ENCODE data around the gene FBN1. TPM values are rescaled to one million over a fixed set of nuclear protein-coding genes. Genes with fewer than 3 reads are reported as not detected.

FBN1 gene
- total and polyA plus RNA-seq, 4 experiments from 2014 or later: 0.20 to 0.22 TPM; not detected in 2

GRCh38 chr15:48560321-48561051, 85.0 kb downstream of the FBN1 start:
- DNase-seq: no peak
- no peak overlapping the region for H3K4me3 Mint-ChIP-seq
- H3K4me1 ChIP-seq (ENCODE audit: insufficient read depth, low read length): no peaks in the 10 kb centered on the region
- H3K9me3 ChIP-seq (ENCODE audit: control insufficient read depth in 1 of 2, low read length in 2 of 2): no peaks in the 10 kb centered on the region
- no peaks in the 10 kb centered on the region for H3K27me3 Mint-ChIP-seq
- no peaks in the 10 kb centered on the region for H3K27me3 ChIP-seq (ENCODE audit: insufficient read depth, low read length)
- H3K9me3 Mint-ChIP-seq: peaks cover 0 to 2% (median 0%) of the 10 kb centered on the region in 8 donors
- H3K4me1 Mint-ChIP-seq: no peaks in the 10 kb centered on the region
- no peak overlapping the region for H3K4me3 ChIP-seq (ENCODE audit: low read length in 2 of 2)
- POLR2A ChIA-PET (ENCODE audit: partially characterized antibody): no interaction called here
- no peaks in the 10 kb centered on the region for H3K36me3 ChIP-seq (ENCODE audit: insufficient read depth, low read length)
- CTCF ChIA-PET (ENCODE audit: partially characterized antibody): no interaction called here
- intact Hi-C loops (cut with micrococcal nuclease): no loop called here
- no peaks in the 10 kb centered on the region for H3K36me3 Mint-ChIP-seq
- no peak overlapping the region for H3K27ac Mint-ChIP-seq
- no peak overlapping the region for H3K27ac ChIP-seq (ENCODE audit: low read depth, low read length)

DNA sequence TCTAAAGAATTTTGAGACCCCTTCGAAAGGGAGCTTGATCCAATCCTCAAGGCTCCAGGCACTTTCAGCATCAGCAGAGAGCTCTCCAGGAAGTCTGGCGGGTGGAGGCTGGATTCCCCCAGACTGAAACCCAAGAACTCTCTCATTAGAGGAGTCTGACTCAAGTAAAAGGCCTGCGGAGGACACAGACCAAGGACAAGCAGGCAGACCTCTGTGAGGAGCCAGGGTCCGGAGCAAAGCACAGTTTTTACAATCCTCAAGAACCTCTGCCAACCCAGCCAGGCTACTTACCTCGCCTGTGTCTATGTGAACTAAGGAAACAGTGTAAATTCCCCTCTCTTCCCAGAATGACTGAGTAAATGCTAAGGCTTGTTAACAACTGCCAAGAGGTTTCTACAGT, 86.2 kb downstream of the FBN1 start:
- Mint-ChIP-seq H3K9me3 (peaks cover 0 to 2% (median 0%) of the 10 kb centered on the region in 8 donors), H3K36me3 (no peaks in the 10 kb centered on the region), H3K27me3 (peaks cover 0 to 2% of the 10 kb centered on the region in 2 donors), H3K4me3 (no peak overlapping the region), H3K27ac (no peak overlapping the region), H3K4me1 (no peaks in the 10 kb centered on the region)
- H3K4me3 ChIP-seq (ENCODE audit: low read length in 2 of 2): no peak overlapping the region
- CTCF ChIA-PET (ENCODE audit: partially characterized antibody): no interaction called here
- H3K36me3 ChIP-seq (ENCODE audit: insufficient read depth, low read length): no peaks in the 10 kb centered on the region
- intact Hi-C loops (cut with micrococcal nuclease): no loop called here
- no peaks in the 10 kb centered on the region for H3K4me1 ChIP-seq (ENCODE audit: insufficient read depth, low read length)
- no peaks in the 10 kb centered on the region for H3K27me3 ChIP-seq (ENCODE audit: insufficient read depth, low read length)
- POLR2A ChIA-PET (ENCODE audit: partially characterized antibody): no interaction called here
- DNase-seq: no peak
- H3K27ac ChIP-seq (ENCODE audit: low read depth, low read length): no peak overlapping the region
- H3K9me3 ChIP-seq (ENCODE audit: control insufficient read depth in 1 of 2, low read length in 2 of 2): no peaks in the 10 kb centered on the region

DNA sequence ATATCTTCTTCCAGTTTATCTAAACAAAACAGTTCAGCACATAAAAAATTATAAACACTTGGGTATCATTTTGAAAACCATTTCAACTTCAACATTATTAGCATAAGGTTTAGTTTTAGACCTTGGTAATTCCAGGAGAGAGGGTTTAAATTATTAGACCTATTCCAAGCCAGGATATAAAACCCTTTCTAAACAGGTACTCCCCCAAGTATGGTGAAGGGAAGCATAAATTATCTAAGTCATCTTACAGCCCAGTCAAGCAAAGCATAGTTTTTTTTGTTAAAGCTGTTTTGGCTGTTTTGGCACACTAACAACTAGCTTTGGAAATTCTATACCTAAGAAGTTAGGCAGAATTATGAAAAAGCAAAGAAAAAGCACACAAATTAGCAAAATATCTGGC, 87.3 kb downstream of the FBN1 start:
- H3K4me3 ChIP-seq (ENCODE audit: low read length in 2 of 2): no peak overlapping the region
- H3K27ac Mint-ChIP-seq: no peak overlapping the region
- CTCF ChIA-PET (ENCODE audit: partially characterized antibody): no interaction called here
- no peaks in the 10 kb centered on the region for H3K36me3 ChIP-seq (ENCODE audit: insufficient read depth, low read length)
- no peaks in the 10 kb centered on the region for H3K36me3 Mint-ChIP-seq
- peaks cover 0 to 2% (median 0%) of the 10 kb centered on the region in 8 donors for H3K9me3 Mint-ChIP-seq
- intact Hi-C loops (cut with micrococcal nuclease): no loop called here
- H3K4me3 Mint-ChIP-seq: no peak overlapping the region
- no peaks in the 10 kb centered on the region for H3K9me3 ChIP-seq (ENCODE audit: control insufficient read depth in 1 of 2, low read length in 2 of 2)
- DNase-seq: no peak
- H3K27me3 Mint-ChIP-seq: peaks cover 0 to 2% of the 10 kb centered on the region in 2 donors
- H3K27me3 ChIP-seq (ENCODE audit: insufficient read depth, low read length): no peaks in the 10 kb centered on the region
- no peaks in the 10 kb centered on the region for H3K4me1 Mint-ChIP-seq
- POLR2A ChIA-PET (ENCODE audit: partially characterized antibody): no interaction called here
- no peaks in the 10 kb centered on the region for H3K4me1 ChIP-seq (ENCODE audit: insufficient read depth, low read length)
- H3K27ac ChIP-seq (ENCODE audit: low read depth, low read length): no peak overlapping the region

- Histone ChIP-seq H3K27me3 (ENCODE audit: insufficient read depth, low read length) (no peaks in the 10 kb centered on the region), H3K4me1 (ENCODE audit: insufficient read depth, low read length) (no peaks in the 10 kb centered on the region), H3K4me3 (ENCODE audit: low read length in 2 of 2) (no peak overlapping the region), H3K36me3 (ENCODE audit: insufficient read depth, low read length) (no peaks in the 10 kb centered on the region), H3K27ac (ENCODE audit: low read depth, low read length) (no peak overlapping the region), H3K9me3 (ENCODE audit: control insufficient read depth in 1 of 2, low read length in 2 of 2) (no peaks in the 10 kb centered on the region)
- peaks cover 0 to 2% of the 10 kb centered on the region in 2 donors for H3K27me3 Mint-ChIP-seq
- no peaks in the 10 kb centered on the region for H3K4me1 Mint-ChIP-seq
- no peak overlapping the region for H3K4me3 Mint-ChIP-seq
- no peaks in the 10 kb centered on the region for H3K36me3 Mint-ChIP-seq
- peaks cover 0 to 2% (median 0%) of the 10 kb centered on the region in 8 donors for H3K9me3 Mint-ChIP-seq
- ChIA-PET CTCF (ENCODE audit: partially characterized antibody) (no interaction called here), POLR2A (ENCODE audit: partially characterized antibody) (no interaction called here)
- intact Hi-C loops (cut with micrococcal nuclease): no loop called here
- H3K27ac Mint-ChIP-seq: no peak overlapping the region
- no peak for DNase-seq
Observed at GRCh38 chr15:48557335-48557734, 88.2 kb downstream of the FBN1 start.

DNA sequence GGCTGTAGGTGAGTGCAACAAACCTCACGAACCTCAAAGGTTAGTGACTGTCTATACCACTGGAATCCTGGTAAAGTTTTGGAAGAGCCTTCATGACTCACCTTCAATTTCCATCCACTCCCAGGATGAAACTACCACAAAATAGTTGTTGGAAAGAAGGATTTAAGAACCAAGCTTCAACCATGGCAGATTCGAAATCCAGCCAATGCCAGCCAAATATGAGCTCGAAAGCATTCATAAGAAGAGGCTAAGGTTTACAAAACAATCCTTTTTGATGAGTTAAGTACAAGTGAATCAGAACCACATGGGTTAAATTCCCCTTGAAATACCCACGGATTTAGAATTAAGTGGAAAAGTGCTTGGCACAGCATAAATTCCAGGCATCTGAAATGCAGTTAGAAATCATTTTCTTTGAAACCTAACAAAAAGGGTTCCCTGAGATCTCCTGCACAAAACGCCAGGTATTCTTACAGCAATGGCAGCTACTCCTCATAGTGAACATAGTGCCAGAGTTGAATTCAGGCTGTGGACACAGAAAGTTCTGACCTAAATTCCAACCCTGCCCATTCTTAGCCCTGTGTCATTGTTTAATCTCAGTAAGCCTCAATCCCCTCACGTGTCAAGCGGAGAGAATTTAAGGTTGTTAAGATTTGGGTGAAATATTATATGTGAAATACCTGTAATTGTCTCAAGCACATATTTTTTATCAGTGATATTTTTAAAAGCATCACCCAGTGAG, 89.2 kb downstream of the FBN1 start:
- Mint-ChIP-seq H3K36me3 (no peaks in the 10 kb centered on the region), H3K9me3 (peaks cover 0 to 2% (median 0%) of the 10 kb centered on the region in 8 donors), H3K27ac (no peak overlapping the region), H3K4me1 (no peaks in the 10 kb centered on the region), H3K4me3 (no peak overlapping the region), H3K27me3 (peaks cover 0 to 2% of the 10 kb centered on the region in 2 donors)
- H3K36me3 ChIP-seq (ENCODE audit: insufficient read depth, low read length): no peaks in the 10 kb centered on the region
- H3K9me3 ChIP-seq (ENCODE audit: control insufficient read depth in 1 of 2, low read length in 2 of 2): no peaks in the 10 kb centered on the region
- no peak for DNase-seq
- ChIA-PET CTCF (ENCODE audit: partially characterized antibody) (no interaction called here), POLR2A (ENCODE audit: partially characterized antibody) (no interaction called here)
- no peak overlapping the region for H3K4me3 ChIP-seq (ENCODE audit: low read length in 2 of 2)
- H3K27ac ChIP-seq (ENCODE audit: low read depth, low read length): no peak overlapping the region
- H3K27me3 ChIP-seq (ENCODE audit: insufficient read depth, low read length): no peaks in the 10 kb centered on the region
- no peaks in the 10 kb centered on the region for H3K4me1 ChIP-seq (ENCODE audit: insufficient read depth, low read length)
- intact Hi-C loops (cut with micrococcal nuclease): no loop called here

GRCh38 chr15:48555241-48555881, 90.1 kb downstream of the FBN1 start:
- H3K27me3 ChIP-seq (ENCODE audit: insufficient read depth, low read length): no peaks in the 10 kb centered on the region
- no peak overlapping the region for H3K27ac ChIP-seq (ENCODE audit: low read depth, low read length)
- H3K36me3 Mint-ChIP-seq: no peaks in the 10 kb centered on the region
- peaks cover 0 to 2% of the 10 kb centered on the region in 2 donors for H3K27me3 Mint-ChIP-seq
- no peak overlapping the region for H3K4me3 Mint-ChIP-seq
- H3K36me3 ChIP-seq (ENCODE audit: insufficient read depth, low read length): no peaks in the 10 kb centered on the region
- no peaks in the 10 kb centered on the region for H3K9me3 ChIP-seq (ENCODE audit: control insufficient read depth in 1 of 2, low read length in 2 of 2)
- POLR2A ChIA-PET (ENCODE audit: partially characterized antibody): no interaction called here
- H3K4me3 ChIP-seq (ENCODE audit: low read length in 2 of 2): no peak overlapping the region
- H3K9me3 Mint-ChIP-seq: peaks cover 0 to 2% (median 0%) of the 10 kb centered on the region in 8 donors
- no peak overlapping the region for H3K27ac Mint-ChIP-seq
- no peak for DNase-seq
- CTCF ChIA-PET (ENCODE audit: partially characterized antibody): no interaction called here
- H3K4me1 ChIP-seq (ENCODE audit: insufficient read depth, low read length): no peaks in the 10 kb centered on the region
- intact Hi-C loops (cut with micrococcal nuclease): no loop called here
- peaks cover 0 to 1% (median 0%) of the 10 kb centered on the region in 4 donors for H3K4me1 Mint-ChIP-seq

DNA sequence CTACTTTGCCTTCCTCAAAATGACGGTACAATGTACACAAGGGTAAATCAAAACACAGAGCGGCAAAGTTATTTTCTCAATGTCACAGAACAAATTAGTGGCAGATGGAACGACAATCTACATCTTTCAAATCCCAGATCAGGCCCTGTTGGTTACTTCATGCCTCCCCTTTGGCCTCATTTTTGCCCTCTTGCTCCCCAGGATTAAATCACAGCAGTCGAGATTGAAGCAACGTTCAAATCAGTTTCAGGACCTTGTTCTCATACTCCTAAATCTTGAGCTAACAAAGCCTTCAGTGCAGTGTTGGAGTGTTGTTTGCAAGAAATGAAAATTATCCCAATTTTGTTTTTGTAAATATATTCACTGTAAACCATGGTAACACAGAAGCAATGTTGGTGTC, 91.4 kb downstream of the FBN1 start:
- Histone ChIP-seq H3K27ac (ENCODE audit: low read depth, low read length) (no peak overlapping the region), H3K9me3 (ENCODE audit: control insufficient read depth in 1 of 2, low read length in 2 of 2) (no peaks in the 10 kb centered on the region), H3K27me3 (ENCODE audit: insufficient read depth, low read length) (no peaks in the 10 kb centered on the region), H3K4me1 (ENCODE audit: insufficient read depth, low read length) (no peaks in the 10 kb centered on the region), H3K4me3 (ENCODE audit: low read length in 2 of 2) (no peak overlapping the region), H3K36me3 (ENCODE audit: insufficient read depth, low read length) (no peaks in the 10 kb centered on the region)
- ChIA-PET POLR2A (ENCODE audit: partially characterized antibody) (no interaction called here), CTCF (ENCODE audit: partially characterized antibody) (no interaction called here)
- Mint-ChIP-seq H3K27me3 (peaks cover 0 to 2% of the 10 kb centered on the region in 2 donors), H3K4me1 (peaks cover 0 to 1% (median 0%) of the 10 kb centered on the region in 4 donors), H3K27ac (no peak overlapping the region), H3K36me3 (no peaks in the 10 kb centered on the region), H3K4me3 (no peak overlapping the region), H3K9me3 (peaks cover 0 to 2% (median 0%) of the 10 kb centered on the region in 8 donors)
- DNase-seq: no peak
- intact Hi-C loops (cut with micrococcal nuclease): no loop called here

Measured in CD4-positive, alpha-beta memory T cell (primary cell).